GM21786 (cell line): ENCODE measurements around the gene ITGAL.

ENCODE experiments used
- ATAC-seq: cut with Tn5 transposase; IDR thresholded peaks from one replicate; pipeline ENCODE4 v1.9.1; 2021; ENCODE audit not compliant: unreplicated experiment

ITGAL gene

GRCh38 chr16:30541502-30542329 is 69.2 kb downstream of the ITGAL start:
- no peak for ATAC-seq

DNA sequence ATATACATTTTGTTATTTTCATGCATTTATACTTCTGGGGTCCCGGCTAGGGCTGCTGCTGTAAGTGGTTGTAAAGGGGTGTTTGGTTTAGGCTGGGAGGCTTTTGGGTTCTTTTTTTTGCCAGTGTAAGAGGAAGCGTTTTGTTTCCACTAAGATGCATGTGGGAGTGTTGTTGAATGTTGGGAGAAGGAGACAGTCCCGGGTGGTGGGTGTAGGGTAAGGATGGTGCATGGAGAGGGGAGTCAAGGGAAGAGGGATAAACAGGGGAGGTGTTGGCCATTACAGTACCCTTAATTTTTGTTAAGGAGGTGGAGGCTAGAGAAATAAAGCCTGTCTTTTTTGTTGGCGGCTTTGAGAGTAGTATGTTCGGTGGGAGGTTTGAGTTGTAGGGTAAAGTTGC is 70.5 kb downstream of the ITGAL start:
- ATAC-seq, result no peak

GRCh38 chr16:30546115-30546514 is 73.6 kb downstream of the ITGAL start:
- ATAC-seq, result no peak

DNA sequence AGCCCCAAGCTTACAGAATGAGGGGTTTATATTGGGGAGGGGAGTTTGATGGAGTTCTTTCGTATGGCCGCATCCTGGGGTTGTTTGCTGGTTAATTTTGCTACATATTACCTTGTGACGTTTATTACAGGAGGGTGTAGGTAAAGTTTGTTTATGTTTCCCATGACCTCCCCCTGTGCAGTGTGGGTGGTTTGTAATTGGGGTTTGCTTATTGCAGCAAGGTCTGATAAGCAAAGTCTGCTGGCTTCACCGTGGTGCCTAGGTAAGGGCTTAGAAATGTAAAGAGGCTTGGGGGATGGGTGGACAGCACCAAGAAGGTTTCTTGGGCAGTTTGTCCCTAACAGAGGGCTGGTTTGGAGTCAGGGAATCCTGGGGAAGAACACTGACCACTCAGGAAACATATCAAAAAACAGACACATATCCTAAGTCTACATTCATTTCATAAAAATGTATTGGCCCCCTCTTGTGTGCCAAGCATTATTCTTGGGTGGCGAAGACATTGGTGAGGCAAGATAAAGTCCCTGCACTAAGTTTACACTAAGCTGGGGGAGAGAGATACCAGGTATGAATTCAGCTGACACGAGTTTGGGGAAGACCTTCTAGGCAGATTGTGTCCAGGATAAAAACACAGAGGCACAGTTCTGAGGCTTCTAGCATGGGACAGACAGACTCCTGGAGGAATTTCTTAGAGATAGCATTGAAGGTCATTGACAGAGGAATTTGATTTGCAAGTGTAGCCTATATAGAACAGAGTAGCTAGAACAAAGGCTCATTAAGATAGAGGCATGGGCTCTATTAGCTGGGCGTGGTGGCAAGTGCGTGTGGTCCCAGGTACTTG is 76.1 kb downstream of the ITGAL start:
- no peak for ATAC-seq

GRCh38 chr16:30551781-30552180 is 79.2 kb downstream of the ITGAL start:
- ATAC-seq, result no peak

DNA sequence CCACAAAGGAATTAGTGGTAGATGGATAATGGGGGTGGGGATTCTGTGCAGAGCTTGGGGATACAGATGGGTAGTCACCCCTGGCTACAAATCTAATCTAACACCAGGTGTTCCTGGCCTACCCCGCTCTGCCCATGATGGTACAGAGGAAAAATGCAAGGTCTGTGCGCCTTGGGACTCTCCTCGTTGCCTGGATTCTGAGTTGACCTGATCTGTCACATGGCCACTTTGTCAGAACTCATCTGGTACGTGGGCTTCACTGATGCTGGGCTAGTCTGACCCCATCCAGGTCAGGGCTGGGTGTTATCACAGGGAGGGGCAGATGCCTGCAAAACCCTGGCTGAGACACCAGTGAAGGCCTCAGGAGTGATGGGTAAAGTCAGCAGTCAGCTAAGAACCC is 80.4 kb downstream of the ITGAL start:
- ATAC-seq, result no peak

- no peak for ATAC-seq
These were observed 80.9 kb downstream of the ITGAL start for GRCh38 chr16:30553393-30553899.

- ATAC-seq, result no peak
These were observed 82.2 kb downstream of the ITGAL start for GRCh38 chr16:30554557-30555314.

DNA sequence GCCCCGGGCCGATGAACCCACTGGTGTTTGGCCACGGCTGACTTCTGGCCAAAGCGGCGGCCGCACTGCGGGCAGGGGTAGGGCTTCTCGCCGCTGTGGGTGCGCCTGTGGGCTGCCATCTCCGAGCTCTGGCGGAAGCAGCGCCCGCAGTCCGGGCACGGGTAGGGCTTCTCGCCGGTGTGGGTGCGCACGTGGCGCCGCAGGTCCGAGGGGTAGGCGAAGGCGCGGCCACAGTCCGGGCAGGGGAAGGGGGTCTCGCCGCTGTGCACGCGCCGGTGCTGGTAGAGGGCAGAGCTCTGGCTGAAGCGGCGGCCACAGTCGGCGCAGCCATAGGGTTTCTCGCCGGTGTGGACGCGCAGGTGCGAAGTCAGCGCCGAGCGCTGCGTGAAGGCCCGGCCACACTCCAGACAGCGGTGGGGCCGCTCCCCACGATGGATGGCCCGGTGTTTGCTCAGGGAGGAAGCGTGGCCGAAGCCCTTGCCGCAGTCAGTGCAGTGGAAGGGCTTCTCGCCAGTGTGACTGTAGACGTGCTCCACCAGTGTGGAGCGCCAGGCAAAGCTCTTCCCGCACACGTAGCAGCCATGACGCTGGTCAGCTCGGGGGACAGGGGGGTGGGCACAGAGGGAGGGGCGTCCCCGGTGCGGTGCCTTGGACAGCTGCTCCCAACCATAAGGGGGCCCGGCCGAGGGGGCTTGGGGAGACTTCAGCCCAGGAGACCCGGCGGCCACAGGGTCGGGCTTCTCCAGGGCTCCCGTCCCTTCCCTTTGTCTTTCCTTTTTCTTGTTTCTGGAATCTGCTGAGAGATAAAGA is 83.0 kb downstream of the ITGAL start:
- no peak for ATAC-seq

DNA sequence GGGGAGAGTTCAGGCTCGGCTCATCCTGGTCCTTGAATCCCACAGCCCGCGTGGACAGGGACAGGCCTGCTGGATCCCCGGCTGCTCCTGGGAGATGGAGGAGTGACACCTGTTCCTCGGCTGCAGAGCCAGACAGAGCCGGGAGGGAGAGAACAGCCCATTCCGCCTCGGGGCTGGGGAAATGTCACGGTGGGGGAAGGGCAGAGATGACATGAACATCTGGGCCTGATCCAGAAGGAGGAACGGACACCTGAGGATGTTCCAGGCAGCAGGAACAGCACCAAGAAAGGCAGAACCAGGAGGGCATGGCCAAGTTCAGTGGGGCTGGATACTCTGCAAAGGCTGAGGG is 83.6 kb downstream of the ITGAL start:
- ATAC-seq, result no peak

DNA sequence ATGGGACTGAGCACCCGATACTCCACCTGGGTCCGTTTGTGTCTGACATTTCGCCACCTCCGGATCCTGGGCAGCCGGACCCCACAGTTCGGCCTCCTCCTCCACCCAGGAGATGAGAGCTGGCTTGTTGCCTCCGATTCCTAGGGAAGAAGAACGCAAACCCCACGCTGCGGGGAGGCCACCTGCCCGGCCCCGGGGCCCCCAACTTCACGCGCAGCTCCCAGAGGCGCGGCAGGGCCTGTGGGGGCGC is 85.1 kb downstream of the ITGAL start:
- no peak for ATAC-seq

DNA sequence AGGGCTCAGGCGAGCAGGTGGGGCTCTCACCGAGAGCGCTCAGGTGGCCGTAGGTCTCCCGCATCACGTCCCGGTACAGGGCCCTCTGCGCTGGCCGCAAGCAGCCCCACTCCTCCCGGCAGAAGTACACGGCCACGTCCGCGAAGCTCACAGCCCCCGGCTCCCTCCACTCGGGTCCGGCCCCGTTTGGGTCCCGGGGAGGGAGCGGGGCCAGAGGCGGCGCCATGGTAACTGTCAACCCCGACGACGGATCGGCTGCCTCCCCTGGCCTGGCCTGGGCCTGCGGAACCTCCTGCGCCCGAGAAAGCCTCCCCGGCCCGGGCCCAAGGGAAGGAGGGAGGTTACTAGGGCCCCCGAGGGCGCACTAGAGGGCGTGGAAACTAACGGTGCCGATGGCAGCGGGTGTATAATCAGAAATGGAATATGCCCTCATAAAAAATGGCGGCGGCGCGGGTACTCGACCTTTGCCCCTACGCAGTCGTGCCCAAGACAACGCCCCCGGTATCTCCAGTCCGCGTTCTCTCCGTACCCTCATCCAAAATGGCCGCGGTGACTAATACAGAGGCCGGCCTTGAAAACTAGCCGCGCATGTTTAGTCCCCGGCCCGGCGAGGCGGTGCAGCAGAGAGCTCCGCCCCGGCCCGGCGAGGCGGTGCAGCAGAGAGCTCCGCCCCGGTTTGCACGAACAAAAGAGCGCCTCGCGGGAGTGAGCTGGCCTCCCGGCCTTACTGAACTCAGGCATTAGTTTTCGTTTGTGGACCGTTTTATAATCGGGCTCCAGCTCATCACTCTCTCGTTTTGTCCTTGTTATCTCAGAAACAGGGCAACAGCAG is 85.6 kb downstream of the ITGAL start, which contains the start of gene ZNF764:
TSS of gene ZNF764 (minus strand) at position 418 of the 832 bp plus-strand sequence. CDS start at position 226, 192 bp downstream.
- peak; percentile 90 for ATAC-seq

GRCh38 chr16:30558789-30559377 is 86.3 kb downstream of the ITGAL start:
- no peak for ATAC-seq

DNA sequence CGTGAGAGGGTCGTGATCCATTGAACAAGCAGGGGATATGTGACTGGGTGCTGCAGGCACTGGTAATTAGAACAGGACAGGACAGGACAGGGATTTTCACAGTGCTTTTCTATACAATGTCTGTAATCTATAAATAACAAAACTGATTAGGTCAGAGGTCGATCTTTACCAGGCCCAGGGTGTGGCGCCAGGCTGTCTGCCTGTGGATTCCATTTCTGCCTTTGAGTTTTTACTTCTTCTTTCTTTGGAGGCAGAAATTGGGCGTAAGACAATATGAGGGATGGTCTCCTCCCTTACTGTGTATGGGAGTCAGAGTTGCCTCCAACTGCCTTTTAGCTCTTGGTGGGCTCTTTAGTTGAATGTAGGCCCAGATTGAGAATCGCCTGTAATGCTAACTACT is 87.1 kb downstream of the ITGAL start:
- ATAC-seq, result no peak

DNA sequence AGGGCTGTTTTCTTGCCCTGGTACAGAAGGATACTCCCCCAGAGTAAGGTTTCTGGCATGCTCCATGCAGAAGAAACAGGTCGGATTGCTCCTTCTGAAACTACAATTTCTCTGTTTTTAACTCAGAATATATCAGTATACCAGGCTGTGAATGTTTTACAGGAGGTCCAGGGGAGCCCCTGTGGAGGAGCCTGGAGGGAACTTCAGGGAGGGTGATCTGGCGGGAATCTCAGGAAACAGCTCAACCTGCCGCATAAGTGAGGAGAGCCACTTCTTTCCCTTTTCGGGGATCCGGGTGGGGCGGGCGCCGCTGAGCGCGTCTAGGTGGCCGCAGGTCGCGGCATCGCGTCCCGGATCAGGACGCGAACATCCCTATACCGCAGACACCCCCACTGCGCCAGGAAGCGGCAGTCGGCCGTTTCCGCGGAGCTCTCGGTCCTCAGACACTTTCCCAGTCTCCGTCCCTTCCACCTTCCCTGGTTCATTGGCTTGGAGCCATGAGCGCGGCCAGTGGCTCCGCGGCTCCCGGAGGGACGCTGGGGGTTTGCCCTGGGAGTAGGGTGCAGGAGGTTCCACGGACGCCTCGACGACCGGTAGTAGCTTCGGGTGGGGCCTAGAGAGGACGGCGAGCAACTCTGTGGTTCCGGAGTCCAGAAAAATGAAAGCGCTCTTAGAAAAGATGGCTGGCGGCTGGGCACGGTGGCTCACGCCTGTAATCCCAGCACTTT is 88.7 kb downstream of the ITGAL start:
- no peak for ATAC-seq

DNA sequence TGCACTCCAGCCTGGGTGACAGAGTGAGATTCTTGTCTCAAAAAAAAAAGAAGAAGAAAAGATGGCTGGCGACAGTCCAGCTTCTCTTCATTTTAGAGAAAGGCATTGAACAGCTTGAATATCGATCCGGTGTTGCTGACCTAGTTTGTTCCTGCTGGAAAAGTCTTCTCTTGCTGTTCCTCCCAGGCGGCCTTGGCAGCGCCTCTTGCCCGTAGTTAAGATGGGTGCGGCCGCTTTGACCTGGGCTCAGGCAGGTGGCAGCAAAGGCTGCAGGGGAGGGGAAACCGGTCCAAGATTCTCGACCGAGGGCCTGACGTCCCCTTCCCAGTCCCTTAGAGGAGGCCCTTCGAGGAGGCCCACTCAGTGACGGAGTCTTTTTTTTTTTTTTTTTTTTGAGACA is 89.5 kb downstream of the ITGAL start:
- no peak for ATAC-seq

GRCh38 chr16:30565526-30565925 is 93.0 kb downstream of the ITGAL start:
- no peak for ATAC-seq

DNA sequence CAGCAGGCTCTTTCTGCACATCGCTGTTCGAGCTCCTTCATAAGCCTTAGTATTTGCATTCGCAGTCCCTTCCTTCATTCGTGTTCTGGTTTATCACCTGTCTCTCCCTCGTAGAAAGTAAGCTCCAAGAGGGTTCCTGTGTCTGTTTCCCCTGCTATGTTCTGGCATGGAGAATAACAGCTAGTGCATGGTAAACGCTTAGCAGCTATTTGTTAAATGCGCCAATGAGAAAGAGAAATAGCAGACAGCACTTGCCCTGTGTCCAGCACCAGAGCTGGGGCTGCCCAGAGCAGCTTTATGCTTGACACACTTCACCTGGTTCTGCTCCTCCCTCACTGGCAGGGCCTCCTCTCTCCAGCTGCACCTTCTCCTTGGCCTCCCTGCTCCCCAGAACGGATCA is 93.4 kb downstream of the ITGAL start:
- no peak for ATAC-seq

GRCh38 chr16:30566531-30566930 is 94.0 kb downstream of the ITGAL start:
- ATAC-seq, result no peak
